HG03066 (cell line): ENCODE data around the gene BDKRB2.
"Not testable (repeated sequence)": the region's sequence is repeated elsewhere in the genome, so short reads cannot be mapped to it uniquely, and the experiment has no call there.

Source experiments
- ATAC-seq: cut with Tn5 transposase; IDR thresholded peaks from one replicate; pipeline ENCODE4 v1.9.1; 2021; ENCODE audit warnings: low read depth; ENCODE audit not compliant: unreplicated experiment

Gene BDKRB2

GRCh38 chr14:96221841-96222240, 17.2 kb downstream of the BDKRB2 start:
- no peak for ATAC-seq

- no peak for ATAC-seq
Observed at GRCh38 chr14:96224480-96225096, 19.9 kb downstream of the BDKRB2 start.

DNA sequence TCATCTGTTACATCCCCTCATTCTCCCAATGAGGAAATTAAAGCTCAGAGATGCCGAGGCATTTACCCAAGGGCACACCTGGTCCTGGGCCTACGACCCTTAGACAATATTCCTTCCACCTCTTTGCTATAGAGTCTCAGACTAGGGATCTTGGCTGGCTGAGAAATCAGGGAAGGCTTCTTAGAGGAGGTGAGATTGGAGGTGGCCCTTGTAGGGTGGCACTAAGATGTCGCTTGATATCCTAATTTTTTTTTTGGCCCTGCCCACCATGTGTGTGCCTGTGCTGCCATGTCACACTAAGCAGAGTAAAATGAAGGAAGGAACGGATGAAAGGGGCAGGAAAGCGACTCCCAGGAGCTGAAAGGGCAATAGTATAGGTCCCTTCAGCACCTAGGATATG, 20.6 kb downstream of the BDKRB2 start:
- no peak for ATAC-seq

DNA sequence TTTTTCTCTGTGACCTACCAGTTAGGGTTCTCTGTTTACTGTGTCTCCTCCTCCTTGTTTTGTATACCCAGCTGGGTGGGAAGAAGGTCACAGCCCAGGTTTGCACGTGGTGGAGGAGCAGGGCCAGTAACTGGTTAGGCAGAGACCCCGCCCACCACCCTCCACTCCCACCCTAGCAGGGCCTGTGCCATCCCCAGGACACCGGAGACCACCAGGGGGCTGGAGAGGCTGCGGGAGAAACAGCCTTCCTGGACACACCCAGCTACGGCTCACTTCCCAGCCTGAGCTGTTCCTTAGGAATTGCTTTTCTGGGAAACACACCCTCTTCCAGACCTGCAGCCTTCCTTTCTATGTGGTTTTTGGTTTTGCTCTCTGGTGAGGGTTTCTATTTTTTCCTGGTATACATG, 21.1 kb downstream of the BDKRB2 start:
- ATAC-seq = no peak

- ATAC-seq = no peak
Observed at GRCh38 chr14:96227428-96227827, 22.8 kb downstream of the BDKRB2 start.

DNA sequence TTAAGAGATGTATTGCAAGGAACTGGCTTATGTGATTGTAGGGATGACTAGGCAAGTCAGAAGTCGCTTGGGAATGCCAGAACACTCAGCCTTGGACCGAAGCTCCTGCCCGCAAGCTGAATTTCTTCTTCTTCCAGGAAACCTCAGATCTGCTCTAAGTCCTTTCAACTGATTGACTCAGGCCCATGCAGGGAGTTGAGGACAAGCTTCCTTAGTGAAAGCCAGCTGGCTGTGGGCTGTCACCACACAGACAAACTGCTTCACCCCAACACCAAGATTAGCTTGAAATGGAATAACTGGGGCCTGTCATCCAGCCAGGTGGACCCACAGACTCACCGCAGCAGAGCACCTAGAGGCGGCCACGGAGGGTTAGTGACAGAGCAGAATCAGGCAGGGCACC, 24.7 kb downstream of the BDKRB2 start:
- no peak for ATAC-seq

DNA sequence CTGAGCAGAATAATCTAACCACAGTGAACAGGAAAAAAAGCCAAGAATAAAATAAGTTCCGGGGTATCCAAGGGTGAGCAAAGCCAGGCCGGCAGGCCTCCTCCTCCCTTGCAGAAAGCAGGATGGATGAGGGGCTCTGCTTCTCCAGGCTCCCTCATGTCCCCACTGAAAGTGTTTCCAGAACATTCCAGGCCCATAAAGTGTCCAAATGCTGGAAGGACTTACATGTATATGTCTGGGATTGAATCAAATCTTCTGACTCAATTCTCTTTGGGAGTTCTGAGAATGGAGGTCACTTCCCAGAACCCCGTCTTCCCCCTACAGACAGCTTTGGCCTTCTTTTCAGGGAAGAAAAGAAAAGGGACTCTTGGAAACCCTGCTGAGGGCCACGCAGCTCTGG, 26.4 kb downstream of the BDKRB2 start:
- no peak for ATAC-seq

DNA sequence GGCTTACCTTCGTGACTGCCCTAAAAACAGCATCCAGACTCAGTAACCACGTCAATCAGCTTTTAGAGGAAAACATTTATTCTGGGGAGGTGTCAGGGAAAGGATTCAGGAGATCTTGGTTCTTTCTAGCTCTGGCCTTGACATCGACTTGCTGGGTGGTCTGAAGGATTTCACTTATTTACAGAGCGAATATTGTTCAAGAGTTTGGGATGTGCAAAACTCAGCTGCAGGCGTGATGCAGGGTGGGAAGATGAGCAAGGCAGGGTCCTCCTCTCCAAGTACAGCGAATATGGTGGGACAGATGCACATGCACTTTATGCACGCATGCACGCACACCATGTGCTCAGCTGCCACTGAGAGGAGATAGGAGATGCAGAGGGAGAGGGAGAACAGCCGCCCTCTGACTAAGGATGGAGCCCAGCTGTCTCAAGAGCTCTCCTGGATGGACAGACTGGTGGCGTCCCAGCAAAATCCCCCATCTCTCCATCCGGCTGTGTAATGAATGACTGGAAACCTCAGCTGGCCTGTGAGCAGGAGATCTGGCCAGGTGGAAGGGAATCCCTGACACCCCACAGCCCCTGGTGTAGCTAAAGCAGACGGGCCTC, 27.0 kb downstream of the BDKRB2 start:
- no peak for ATAC-seq

GRCh38 chr14:96232506-96232905, 27.9 kb downstream of the BDKRB2 start:
- no peak for ATAC-seq

DNA sequence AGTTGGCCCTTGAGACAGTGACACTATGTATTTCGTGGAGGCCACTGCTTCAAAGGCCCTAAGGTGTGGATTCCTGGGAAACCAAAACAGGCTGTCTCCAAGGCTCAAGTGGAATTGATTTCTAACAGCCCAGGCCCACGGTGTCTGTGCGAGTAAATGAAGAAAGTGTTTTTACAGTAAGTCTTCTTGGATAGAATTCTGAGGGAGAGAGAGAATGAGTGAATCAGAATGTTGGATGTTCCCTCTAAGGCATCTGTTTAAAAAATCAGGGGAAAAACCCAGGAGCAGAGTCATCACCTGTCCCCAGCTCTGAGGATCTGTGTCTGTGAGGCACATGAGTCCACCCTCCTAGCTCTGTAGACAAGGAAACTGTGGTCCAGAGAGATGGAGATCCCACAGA, 29.0 kb downstream of the BDKRB2 start:
- ATAC-seq = no peak

- no peak for ATAC-seq
Observed at GRCh38 chr14:96235426-96235825, 30.8 kb downstream of the BDKRB2 start.

DNA sequence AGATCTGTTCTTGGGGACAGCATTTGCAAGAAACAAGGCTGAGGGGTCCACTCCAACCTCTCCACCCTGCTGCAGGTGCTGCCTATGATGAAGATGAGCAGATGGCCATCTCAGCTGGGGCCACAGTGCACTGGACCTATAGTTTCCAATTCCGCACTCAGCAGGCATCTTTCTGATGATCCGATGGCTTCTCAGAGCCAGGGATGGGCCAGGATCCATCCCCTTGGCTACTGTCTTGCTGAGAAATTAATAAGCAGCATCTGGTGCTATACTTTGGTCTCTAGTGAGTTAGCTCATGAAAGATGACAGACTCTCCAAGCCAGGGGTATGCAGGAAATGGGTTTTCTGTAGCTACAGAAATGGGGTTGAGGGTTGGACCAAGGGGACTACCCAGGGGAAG, 33.0 kb downstream of the BDKRB2 start:
- ATAC-seq = no peak

GRCh38 chr14:96238676-96239265, 34.1 kb downstream of the BDKRB2 start:
- no peak for ATAC-seq

DNA sequence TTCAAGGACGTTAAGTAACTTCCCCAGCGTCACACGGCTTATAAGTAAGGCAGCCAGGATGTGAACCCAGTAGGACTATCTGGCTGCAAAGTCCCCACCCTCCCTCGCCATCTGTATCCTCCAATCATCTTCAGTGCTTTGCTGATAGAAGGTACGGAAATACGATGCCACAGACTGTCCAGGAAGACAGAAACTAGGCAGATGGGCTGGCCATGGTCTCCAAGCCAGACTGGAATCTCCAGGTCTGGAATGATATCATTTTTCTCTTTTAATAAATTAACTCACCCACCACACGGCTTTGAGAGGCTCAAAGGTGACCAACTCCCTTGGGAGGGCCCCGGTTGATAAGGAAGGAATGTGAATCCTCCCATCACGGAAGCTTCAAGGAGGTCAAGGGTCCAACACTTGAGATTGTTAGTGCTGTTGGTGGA, 35.1 kb downstream of the BDKRB2 start:
- no peak for ATAC-seq

- ATAC-seq = no peak
Observed at GRCh38 chr14:96240641-96241040, 36.0 kb downstream of the BDKRB2 start.

DNA sequence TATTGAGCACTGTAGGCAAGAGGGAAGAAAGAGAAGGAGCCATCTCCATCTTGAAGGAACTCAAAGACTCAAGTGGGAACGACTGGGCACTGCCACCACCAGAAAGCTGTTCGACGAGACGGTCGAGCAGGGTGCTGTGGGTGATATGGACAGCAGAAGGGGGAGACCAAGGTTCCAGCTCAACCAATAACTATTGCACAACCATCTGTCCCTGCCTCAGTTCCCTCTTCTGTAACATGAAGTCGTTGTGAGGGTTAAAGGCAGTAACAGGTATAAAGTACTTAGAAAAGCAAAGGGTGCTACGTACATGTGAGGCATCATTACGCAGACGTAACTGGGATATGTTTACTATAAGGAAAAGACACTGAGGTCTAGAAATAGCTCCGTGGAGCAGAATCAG, 37.5 kb downstream of the BDKRB2 start:
- no peak for ATAC-seq

DNA sequence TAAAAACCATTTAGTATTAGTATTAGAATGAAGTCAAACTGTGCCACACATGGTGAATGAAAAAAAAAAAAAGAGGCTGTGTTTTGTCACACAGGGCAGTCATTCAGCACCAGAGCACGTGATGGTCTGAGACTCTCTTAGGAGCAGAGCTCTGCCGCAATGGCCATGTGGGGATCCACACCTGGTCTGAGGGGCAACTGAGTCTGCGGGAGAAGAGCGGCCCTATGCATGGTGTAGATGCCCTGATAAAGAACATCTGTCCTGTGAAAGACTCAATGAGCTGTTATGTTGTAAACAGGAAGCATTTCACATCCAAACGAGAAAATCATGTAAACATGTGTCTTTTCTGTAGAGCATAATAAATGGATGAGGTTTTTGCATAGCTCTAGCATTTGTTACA, 39.1 kb downstream of the BDKRB2 start:
- ATAC-seq = no peak

DNA sequence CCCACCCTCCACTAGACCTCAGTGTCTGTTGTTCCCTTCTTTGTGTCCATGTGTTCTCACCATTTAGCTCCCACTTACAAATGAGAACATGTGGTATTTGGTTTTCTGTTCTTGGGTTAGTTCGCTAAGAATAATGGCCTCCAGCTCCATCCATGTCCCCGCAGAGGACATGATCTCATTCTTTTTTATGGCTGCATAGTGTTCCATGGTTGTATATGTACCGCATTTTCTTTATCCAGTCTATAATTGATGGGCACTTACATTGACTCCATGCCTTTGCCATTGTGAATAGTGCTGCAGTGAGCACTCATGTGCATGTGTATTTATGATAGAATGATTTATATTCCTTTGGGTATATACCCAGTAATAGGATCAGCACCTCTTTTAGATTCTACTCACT, 40.4 kb downstream of the BDKRB2 start:
- not testable (repeated sequence) for ATAC-seq

DNA sequence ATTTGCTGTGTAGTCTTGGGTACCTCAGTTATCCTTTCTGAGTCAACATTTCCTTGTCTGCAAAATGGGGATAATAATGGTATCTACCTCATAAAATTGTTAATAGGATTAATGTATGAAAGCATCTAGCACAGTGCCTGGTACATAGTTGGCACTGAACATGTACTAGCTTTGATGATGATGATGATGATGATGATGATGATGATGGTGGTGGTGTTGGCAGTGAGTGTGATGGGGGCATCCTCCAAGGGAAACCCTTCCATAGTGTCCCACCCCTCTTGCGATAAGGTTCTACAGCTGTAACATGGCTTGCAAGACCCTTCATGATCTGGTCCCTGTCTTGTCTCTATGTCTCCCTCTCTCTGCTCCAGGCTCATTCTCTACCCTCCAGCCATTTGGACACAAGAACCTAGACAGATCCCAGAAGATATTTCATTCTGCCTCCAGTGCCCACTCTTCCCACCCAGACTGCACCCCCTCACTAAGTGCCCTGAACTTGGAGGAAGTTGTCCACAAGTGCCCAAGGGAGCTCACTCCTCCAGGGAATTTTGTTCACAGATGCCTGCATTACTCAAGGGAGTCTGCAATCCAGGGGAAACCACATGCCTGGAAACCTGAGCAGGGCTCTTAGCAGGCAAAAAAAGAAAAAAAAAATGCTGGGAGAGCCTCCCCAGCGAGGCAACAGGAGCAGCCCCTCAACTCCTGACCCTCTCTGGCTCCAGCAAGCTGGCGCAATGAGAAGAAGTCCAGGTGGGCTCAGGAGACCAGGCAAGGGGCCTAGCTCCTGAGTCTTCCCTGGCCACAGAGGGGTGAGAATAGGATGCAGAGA, 41.3 kb downstream of the BDKRB2 start:
- no peak for ATAC-seq

- no peak for ATAC-seq
Observed at GRCh38 chr14:96246539-96246847, 41.9 kb downstream of the BDKRB2 start.

- no peak for ATAC-seq
Observed at GRCh38 chr14:96247031-96247430, 42.4 kb downstream of the BDKRB2 start.

- no peak for ATAC-seq
Observed at GRCh38 chr14:96249029-96249428, 44.4 kb downstream of the BDKRB2 start.
